Right atrium auricular region (tissue), 2 donors: ENCODE results near the gene GLI3. TPM values are rescaled to one million over a fixed set of nuclear protein-coding genes. Genes with fewer than 3 reads are reported as not detected.

ENCODE experiments used
- DNase-seq: peaks from one replicate; pipeline ENCODE4 v3.0.0-alpha.2; 2019; ENCODE audit warnings: low spot score
- H3K27ac ChIP-seq, 2 donors: fragments of 200-600 bp; sonication (generic); 1 replicate in 1 of 2; 2 replicates in 1 of 2; pipeline ENCODE4 v1.5.1; 2016 to 2019
- H3K27me3 ChIP-seq, 2 donors: fragments of 200-600 bp; sonication (generic); one replicate each; pipeline versions ENCODE4 v1.5.1 to v1.6.0; 2017 to 2019
- H3K36me3 ChIP-seq: fragments of 200-600 bp; sonication (generic); one replicate; pipeline ENCODE4 v1.5.1; 2016
- H3K4me1 ChIP-seq, 2 donors: fragments of 200-600 bp; sonication (generic); one replicate each; pipeline versions ENCODE4 v1.5.1 to v1.6.0; 2017 to 2019
- H3K4me3 ChIP-seq, 2 donors: fragments of 200-600 bp; sonication (generic); 1 replicate in 1 of 2; 2 replicates in 1 of 2; pipeline ENCODE4 v1.5.1; 2017 to 2019; ENCODE audit warnings: mild to moderate bottlenecking in 1 of 2, moderate library complexity in 1 of 2
- H3K9me3 ChIP-seq, 2 donors: fragments of 200-600 bp; sonication (generic); one replicate each; pipeline ENCODE4 v1.5.1; 2019
- total RNA-seq, 2 donors: library from RNA; depleted of rRNA; stranded (reverse); fragments of >200 nt; gene quantifications; one replicate each; pipeline ENCODE4 v1.1.0, GENCODE V29; 2016
- TF ChIP-seq, protein P1 (sequence below), 2 donors: fragments of 200-600 bp; sonication (generic); IDR thresholded peaks; one replicate each; pipeline ENCODE4 v1.5.1; 2019; ENCODE audit warnings: antibody characterized with exemption in 2 of 2

Gene GLI3
- total RNA-seq, 2 donors from 2014 or later, result 1.5 to 2.0 TPM

DNA sequence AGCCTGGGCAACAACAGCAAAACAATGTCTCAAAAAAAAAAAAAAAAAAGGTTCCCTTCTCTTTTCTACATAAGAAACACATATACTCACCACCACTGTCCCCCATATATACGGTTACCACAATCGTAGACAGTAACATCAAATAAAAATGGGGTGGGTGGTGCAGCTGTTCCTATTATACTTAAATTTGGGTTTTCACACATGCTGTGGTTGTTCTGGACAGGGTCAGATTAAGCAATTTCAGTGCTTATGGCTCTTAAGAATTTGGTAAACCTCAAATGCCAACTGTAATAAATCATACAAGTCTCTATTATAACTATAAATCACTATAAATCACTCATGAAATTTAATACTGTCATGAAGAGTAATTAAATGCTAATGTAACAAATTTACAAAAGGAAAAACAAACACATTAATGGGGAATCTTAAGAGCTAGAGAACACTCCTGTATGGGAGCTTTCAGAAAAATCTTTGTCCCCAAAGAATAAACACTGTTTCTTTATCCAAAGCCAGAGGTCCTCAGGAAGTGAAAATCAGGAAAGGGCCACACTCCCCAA, 143.6 kb downstream of the GLI3 start:
- TF ChIP-seq, protein P1, sequence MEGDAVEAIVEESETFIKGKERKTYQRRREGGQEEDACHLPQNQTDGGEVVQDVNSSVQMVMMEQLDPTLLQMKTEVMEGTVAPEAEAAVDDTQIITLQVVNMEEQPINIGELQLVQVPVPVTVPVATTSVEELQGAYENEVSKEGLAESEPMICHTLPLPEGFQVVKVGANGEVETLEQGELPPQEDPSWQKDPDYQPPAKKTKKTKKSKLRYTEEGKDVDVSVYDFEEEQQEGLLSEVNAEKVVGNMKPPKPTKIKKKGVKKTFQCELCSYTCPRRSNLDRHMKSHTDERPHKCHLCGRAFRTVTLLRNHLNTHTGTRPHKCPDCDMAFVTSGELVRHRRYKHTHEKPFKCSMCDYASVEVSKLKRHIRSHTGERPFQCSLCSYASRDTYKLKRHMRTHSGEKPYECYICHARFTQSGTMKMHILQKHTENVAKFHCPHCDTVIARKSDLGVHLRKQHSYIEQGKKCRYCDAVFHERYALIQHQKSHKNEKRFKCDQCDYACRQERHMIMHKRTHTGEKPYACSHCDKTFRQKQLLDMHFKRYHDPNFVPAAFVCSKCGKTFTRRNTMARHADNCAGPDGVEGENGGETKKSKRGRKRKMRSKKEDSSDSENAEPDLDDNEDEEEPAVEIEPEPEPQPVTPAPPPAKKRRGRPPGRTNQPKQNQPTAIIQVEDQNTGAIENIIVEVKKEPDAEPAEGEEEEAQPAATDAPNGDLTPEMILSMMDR (IDR thresholded peaks at IDR 0.05), result no peak
- no peak for DNase-seq
- Histone ChIP-seq H3K27me3 (no peaks in the 10 kb centered on the region), H3K36me3 (no peaks in the 10 kb centered on the region), H3K27ac (no peak overlapping the region), H3K4me1 (peaks cover 0 to 18% of the 10 kb centered on the region in 2 donors), H3K9me3 (no peaks in the 10 kb centered on the region), H3K4me3 (no peak overlapping the region)

DNA sequence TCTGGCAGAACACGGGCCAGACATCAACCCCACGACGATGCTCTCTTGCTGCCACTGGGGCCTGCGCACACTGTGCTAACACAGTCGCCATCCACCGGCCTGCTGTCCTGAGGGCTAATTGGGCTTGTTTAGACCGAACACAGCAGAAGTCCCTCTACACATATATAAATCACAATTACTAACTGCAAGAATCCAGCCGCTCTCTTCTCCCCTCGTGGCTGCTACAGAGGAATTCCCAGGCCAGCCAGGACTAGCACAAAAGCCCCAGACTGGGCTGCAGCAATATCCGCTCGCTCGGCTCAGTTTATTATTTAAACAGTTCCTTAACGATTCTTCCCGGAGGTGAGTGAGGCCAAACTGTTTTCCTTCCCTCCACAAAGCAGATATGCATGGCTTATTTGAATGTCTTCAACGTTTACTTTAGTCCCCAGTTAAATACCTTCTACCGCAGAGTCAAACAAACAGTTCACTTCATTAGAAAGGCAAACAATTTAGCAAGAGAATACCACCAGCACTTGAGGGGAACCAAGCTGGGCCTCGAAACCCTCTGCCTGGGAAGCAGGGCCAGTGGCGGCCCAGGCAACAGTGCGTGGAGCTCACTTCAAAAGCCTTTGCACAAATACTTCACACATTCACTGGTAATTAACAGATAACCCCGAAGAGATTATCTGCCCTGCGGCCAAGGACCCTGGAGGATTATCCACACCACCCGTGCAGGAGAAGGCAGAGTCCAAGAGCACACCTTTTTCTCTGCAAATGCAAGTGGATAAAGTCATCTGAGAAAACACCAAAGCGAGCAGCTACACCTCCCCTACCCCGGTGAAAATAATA, 145.3 kb downstream of the GLI3 start:
- no peaks in the 10 kb centered on the region for H3K9me3 ChIP-seq
- no peak overlapping the region for H3K27ac ChIP-seq
- TF ChIP-seq, protein P1 (IDR thresholded peaks at IDR 0.05), result no peak
- no peak overlapping the region for H3K4me3 ChIP-seq
- peaks cover 0 to 5% of the 10 kb centered on the region in 2 donors for H3K4me1 ChIP-seq
- no peaks in the 10 kb centered on the region for H3K36me3 ChIP-seq
- H3K27me3 ChIP-seq, result no peaks in the 10 kb centered on the region
- DNase-seq, result no peak

- TF ChIP-seq, protein P1 (IDR thresholded peaks at IDR 0.05), result no peak
- no peak overlapping the region for H3K4me3 ChIP-seq
- H3K27me3 ChIP-seq, result no peaks in the 10 kb centered on the region
- no peaks in the 10 kb centered on the region for H3K9me3 ChIP-seq
- DNase-seq, result no peak
- H3K36me3 ChIP-seq, result no peaks in the 10 kb centered on the region
- H3K27ac ChIP-seq, result no peak overlapping the region
- no peaks in the 10 kb centered on the region for H3K4me1 ChIP-seq
Measured at GRCh38 chr7:42090806-42091205, 146.2 kb downstream of the GLI3 start.

GRCh38 chr7:42090056-42090455, 147.0 kb downstream of the GLI3 start:
- Histone ChIP-seq H3K4me1 (no peaks in the 10 kb centered on the region), H3K27ac (no peak overlapping the region), H3K4me3 (no peak overlapping the region), H3K9me3 (no peaks in the 10 kb centered on the region), H3K36me3 (no peaks in the 10 kb centered on the region), H3K27me3 (no peaks in the 10 kb centered on the region)
- TF ChIP-seq, protein P1 (IDR thresholded peaks at IDR 0.05), result no peak
- no peak for DNase-seq

- H3K27ac ChIP-seq, result no peak overlapping the region
- no peak overlapping the region for H3K4me3 ChIP-seq
- TF ChIP-seq, protein P1 (IDR thresholded peaks at IDR 0.05), result no peak
- no peaks in the 10 kb centered on the region for H3K27me3 ChIP-seq
- no peaks in the 10 kb centered on the region for H3K9me3 ChIP-seq
- no peaks in the 10 kb centered on the region for H3K4me1 ChIP-seq
- DNase-seq, result no peak
- H3K36me3 ChIP-seq, result no peaks in the 10 kb centered on the region
Measured at GRCh38 chr7:42087616-42088015, 149.4 kb downstream of the GLI3 start.
